H1 (cell line): Measurements from ENCODE around the gene PHF24. TPM values are rescaled to one million over a fixed set of nuclear protein-coding genes. Genes with fewer than 3 reads are reported as not detected.

ENCODE experiments used
- CHD2 ChIP-seq: IDR thresholded peaks from 2 replicates; pipeline ENCODE4 v1.6.1; 2012; ENCODE audit warnings: low read length, improper control_type of control experiment
- RFX5 ChIP-seq: IDR thresholded peaks from 2 replicates; pipeline ENCODE4 v1.6.1; 2011; ENCODE audit warnings: low read depth, low read length, improper control_type of control experiment, borderline replicate concordance
- SP1 ChIP-seq: IDR thresholded peaks from 2 replicates; pipeline ENCODE4 v1.6.1; 2011; ENCODE audit warnings: low read depth, low read length
- TAF7 ChIP-seq: optimal IDR thresholded peaks from 2 replicates; pipeline ENCODE3; 2011; ENCODE audit warnings: low read depth, mild to moderate bottlenecking, inconsistent platforms, low read length, moderate library complexity, borderline replicate concordance
- polyA plus RNA-seq, 7 experiments: library from polyadenylated mRNA; depleted of rRNA in 3 of 7; stranded (reverse) in 5 of 7; unstranded in 2 of 7; fragments of >200 nt in 5 of 7; fragments of 200-250 nt in 2 of 7; gene quantifications; 1 replicate in 5 of 7; 2 replicates in 1 of 7; 4 replicates in 1 of 7; pipeline versions ENCODE4 v1.2.1 to v1.2.3, GENCODE V29; 2011 to 2013; ENCODE audit warnings: missing spikeins in 2 of 7, mixed read lengths in 2 of 7
- total RNA-seq: library from RNA; stranded (reverse); fragmentation: NEBNext Ultra II Directional; extraction: Animal tissue kit (Norgen Biotek cat#: 25700); gene quantifications from 2 replicates; pipeline ENCODE4 v1.2.1, GENCODE V29; 2021
- TF ChIP-seq, protein P1 (sequence below): IDR thresholded peaks from 2 replicates; pipeline ENCODE4 v1.6.1; 2012; ENCODE audit warnings: inconsistent platforms

The PHF24 gene
- total and polyA plus RNA-seq, 2 of the 8 experiments (the other 6 are each of a cell fraction or from before 2014, with no cell fraction given), result 0.29 to 0.35 TPM

DNA sequence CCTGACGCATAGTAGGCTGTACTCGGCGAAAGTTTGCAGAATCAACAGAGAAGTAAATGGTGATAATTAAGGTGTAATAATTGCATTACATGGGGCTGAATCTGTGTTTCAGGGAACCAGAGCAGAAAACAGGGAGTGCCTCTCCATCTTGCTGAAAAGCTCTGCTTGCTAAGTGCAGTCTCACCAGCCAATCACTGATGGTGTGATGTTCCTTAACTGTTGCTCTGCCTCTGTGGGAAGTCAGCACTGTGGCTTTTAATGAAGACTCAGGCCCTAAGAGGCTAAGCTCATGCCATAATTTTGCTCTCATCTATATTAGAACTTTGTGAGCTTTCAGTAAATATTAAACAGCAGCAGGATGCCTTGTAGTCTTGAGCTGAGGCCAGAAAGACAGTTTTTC lies 4.5 kb downstream of the PHF24 start (continued):
- TF ChIP-seq RFX5 (no peak), CHD2 (no peak), SP1 (no peak), TAF7 (no peak)
- TF ChIP-seq, protein P1, sequence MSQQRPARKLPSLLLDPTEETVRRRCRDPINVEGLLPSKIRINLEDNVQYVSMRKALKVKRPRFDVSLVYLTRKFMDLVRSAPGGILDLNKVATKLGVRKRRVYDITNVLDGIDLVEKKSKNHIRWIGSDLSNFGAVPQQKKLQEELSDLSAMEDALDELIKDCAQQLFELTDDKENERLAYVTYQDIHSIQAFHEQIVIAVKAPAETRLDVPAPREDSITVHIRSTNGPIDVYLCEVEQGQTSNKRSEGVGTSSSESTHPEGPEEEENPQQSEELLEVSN, result no peak
